HG03103 (cell line): ENCODE measurements around the gene ZNF618.

Experiments
- ATAC-seq: cut with Tn5 transposase; IDR thresholded peaks from one replicate; pipeline ENCODE4 v1.9.1; 2021; ENCODE audit warnings: low read depth; ENCODE audit not compliant: unreplicated experiment

ZNF618 gene

GRCh38 chr9:114051706-114052105 is 175.6 kb downstream of the ZNF618 start:
- ATAC-seq = no peak

GRCh38 chr9:114053246-114054005 is 177.3 kb downstream of the ZNF618 start:
- no peak for ATAC-seq

- no peak for ATAC-seq
These were observed 178.1 kb downstream of the ZNF618 start for GRCh38 chr9:114054191-114054690.

- ATAC-seq = no peak
These were observed 179.0 kb downstream of the ZNF618 start for GRCh38 chr9:114055061-114055460.

GRCh38 chr9:114055894-114056293 is 179.8 kb downstream of the ZNF618 start:
- no peak for ATAC-seq

- ATAC-seq = no peak
These were observed 180.4 kb downstream of the ZNF618 start for GRCh38 chr9:114056527-114056926.

GRCh38 chr9:114057161-114057885 is 181.2 kb downstream of the ZNF618 start:
- ATAC-seq = no peak

- no peak for ATAC-seq
These were observed 182.6 kb downstream of the ZNF618 start for GRCh38 chr9:114058688-114059046.

- no peak for ATAC-seq
These were observed 183.1 kb downstream of the ZNF618 start for GRCh38 chr9:114059047-114059803.

GRCh38 chr9:114060070-114060469 is 184.0 kb downstream of the ZNF618 start:
- no peak for ATAC-seq

- ATAC-seq = no peak
These were observed 184.6 kb downstream of the ZNF618 start for GRCh38 chr9:114060711-114061110.

GRCh38 chr9:114061292-114061691 is 185.2 kb downstream of the ZNF618 start:
- ATAC-seq = no peak

GRCh38 chr9:114061830-114062474 is 185.8 kb downstream of the ZNF618 start:
- no peak for ATAC-seq

- no peak for ATAC-seq
These were observed 189.2 kb downstream of the ZNF618 start for GRCh38 chr9:114065304-114065703.

- no peak for ATAC-seq
These were observed 193.5 kb downstream of the ZNF618 start for GRCh38 chr9:114069476-114070187.

GRCh38 chr9:114070188-114071103 is 194.3 kb downstream of the ZNF618 start:
- ATAC-seq = no peak

- ATAC-seq = no peak
These were observed 195.2 kb downstream of the ZNF618 start for GRCh38 chr9:114071197-114071795.
